NCI-H1048 (cell line): ENCODE data around the gene HTT.
"Not testable (repeated sequence)": the region's sequence is repeated elsewhere in the genome, so short reads cannot be mapped to it uniquely, and the experiment has no call there.

ENCODE experiments used
- DNase-seq: peaks from one replicate; lab custom pipeline; 2025; lab: John Stamatoyannopoulos, UW

The HTT gene

DNA sequence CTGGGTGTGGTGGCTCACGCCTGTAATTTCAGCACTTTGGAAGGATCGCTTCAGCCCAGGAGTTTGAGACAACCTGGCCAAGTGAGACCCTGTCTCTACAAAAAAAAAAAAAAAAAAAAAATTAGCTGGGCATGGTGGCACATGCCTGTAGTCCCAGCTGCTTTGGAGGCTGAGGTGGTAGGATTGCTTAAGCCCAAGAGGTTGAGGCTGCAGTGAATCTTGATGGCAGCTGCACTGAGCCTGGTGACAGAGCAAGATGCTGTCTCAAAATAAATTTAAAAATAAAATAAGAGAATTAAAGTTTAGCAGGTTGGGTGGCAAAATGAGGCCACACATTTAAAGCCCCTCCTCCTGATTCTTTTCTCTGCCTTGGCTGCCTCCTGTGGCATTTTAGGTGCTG lies 47.1 kb downstream of the HTT start:
- DNase-seq: no peak

DNA sequence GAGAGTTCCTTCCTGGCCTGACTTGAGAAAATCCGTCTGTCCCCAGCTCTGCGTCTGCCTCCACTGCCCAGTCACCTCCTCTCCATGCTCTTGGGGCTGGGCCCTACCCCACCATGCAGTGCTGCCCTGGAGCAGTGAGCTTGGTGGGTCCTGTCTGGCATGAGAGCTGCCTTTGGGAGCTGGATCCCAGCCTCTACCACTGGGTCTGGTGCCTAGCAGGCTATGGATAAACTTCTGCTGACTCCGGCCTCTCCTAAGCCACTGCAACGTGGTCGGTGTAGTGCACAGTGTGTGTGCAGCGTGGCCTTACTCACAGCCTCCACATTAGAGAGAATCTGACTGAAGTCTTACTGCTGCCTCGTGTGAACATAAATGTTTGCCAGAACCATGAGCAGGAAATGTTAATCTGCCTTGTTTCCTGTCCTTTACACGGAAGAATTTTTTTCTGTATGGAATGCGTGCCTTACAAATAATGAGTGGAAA lies 47.6 kb downstream of the HTT start:
- DNase-seq: no peak

DNA sequence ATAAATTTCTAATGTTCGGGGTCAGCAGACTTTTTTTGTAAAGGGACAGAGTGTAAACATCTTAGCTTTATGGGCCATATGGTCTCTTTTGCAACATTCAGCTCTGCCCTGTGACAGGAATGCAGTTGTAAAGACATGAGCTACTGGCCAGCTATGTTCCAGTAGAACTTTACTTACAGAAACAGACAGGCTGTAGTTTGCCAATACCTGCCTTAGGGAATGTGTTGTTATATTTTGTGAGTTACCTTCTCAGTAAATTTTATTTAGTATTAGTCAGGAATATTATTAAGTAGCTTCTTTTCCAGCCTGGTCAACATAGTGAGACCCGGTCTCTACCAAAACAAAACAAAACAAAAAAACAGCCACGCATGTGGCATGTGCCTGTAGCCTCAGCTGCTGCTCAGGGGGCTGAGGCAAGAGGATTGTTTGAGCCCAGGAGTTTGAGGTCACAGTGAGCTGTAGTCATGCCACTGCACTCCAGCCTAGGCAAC lies 48.7 kb downstream of the HTT start:
- no peak for DNase-seq

GRCh38 chr4:3124070-3124767 lies 49.7 kb downstream of the HTT start:
- no peak for DNase-seq

DNA sequence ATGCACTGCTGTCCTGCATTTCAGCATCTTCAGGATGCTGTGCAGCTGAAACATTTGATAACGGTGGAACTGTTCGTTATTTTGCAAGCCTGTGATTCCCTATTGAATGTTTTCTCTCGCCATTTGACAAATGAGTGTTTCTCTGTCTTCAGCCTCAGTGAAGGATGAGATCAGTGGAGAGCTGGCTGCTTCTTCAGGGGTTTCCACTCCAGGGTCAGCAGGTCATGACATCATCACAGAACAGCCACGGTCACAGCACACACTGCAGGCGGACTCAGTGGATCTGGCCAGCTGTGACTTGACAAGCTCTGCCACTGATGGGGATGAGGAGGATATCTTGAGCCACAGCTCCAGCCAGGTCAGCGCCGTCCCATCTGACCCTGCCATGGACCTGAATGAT lies 52.6 kb downstream of the HTT start:
- no peak for DNase-seq

DNA sequence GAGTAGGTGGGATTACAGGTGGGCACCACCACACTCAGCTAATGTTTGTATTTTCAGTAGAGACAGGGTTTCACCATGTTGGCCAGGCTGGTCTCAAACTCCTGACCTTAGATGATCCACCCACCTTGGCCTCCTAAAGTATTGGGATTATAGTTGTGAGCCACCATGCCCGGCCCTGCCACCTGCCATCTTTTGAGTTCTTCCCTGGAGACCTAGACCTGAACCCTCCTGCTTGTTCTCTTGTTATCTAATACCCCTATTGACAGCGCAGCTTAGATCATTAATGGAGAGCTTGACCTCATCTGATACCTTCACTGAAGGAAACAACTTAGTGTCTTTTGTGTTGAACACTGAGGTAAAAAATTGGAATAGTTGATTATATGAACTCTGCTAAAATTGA lies 53.6 kb downstream of the HTT start:
- no peak for DNase-seq

GRCh38 chr4:3128976-3129375 lies 54.5 kb downstream of the HTT start:
- DNase-seq: no peak

DNA sequence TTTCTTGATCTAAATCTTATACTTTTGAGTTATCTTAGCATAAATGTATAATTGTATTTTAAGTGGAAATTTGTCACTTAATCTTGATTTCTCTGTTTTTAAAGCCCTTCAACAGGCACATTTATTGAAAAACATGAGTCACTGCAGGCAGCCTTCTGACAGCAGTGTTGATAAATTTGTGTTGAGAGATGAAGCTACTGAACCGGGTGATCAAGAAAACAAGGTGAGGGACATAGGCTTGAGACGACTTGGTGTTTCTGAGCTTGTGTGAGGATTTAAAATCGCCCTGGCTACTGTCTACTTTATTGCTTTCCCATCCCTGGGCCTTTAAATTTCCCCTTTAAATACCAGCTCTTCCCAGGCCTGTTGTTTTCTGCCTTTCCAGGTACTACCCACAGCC lies 55.7 kb downstream of the HTT start:
- no peak for DNase-seq

GRCh38 chr4:3130826-3131225 lies 56.3 kb downstream of the HTT start:
- DNase-seq: no peak

- no peak for DNase-seq
These were observed 59.7 kb downstream of the HTT start for GRCh38 chr4:3134201-3134600.

- no peak for DNase-seq
These were observed 60.9 kb downstream of the HTT start for GRCh38 chr4:3135155-3136011.

DNA sequence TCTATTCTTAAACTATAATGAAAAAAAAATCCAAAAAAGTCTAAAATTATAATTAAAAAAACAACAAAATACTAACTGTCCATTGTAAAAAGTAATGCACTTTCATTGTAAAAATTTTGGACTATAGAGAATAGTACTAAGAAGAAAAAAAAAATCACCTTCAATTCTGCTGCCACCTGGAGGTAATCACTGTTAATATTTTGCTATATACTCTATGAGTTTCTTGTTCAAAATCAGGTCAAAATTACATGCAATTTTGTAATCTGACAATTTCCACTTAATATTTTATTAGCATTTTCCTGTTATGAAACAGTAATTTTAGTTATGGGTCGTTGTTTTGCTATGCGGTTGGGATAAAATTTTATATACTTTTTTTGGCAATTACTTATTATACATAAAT lies 62.0 kb downstream of the HTT start:
- DNase-seq: no peak

GRCh38 chr4:3137908-3138307 lies 63.4 kb downstream of the HTT start:
- no peak for DNase-seq

GRCh38 chr4:3145234-3145924 lies 70.9 kb downstream of the HTT start:
- no peak for DNase-seq

DNA sequence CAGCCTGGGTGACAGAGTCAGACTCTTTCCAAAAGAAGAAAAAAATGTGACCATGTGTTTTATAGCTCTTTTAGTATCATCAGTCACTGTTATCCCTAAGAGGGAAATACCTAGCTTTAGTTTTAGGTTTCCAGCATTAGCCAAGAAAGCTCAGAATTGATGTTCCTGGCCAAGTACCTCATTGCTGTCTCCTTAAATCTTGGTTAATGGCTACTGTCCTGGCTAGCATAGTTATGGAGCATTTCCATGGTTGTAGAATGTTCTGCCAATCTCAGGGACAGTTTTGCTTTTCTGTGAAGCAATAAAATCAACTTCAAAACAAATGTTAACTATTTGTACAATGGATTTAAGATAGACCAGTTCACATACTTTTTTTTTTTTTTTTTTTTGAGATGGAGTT lies 74.4 kb downstream of the HTT start:
- DNase-seq: no peak

- DNase-seq: not testable (repeated sequence)
These were observed 76.8 kb downstream of the HTT start for GRCh38 chr4:3151238-3151637.

DNA sequence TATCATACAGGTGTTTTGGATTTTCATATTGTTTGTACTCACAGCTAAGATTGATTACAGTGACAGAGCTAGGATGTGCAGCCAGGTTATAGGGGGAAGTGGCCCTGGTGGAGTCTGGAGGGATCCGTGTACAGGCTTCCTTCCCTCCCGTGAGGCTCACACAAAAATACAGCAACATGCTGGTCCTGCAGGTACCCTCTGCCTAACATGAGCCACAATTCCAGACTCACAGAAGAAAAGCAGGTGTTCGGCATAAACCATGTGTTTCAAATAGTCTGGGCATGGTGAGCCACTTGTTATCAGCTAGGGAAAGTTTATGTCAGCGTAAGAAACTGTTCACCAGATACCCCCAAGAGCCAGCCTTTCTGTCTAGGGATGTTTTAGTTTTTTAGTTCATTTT lies 82.9 kb downstream of the HTT start:
- DNase-seq: no peak

DNA sequence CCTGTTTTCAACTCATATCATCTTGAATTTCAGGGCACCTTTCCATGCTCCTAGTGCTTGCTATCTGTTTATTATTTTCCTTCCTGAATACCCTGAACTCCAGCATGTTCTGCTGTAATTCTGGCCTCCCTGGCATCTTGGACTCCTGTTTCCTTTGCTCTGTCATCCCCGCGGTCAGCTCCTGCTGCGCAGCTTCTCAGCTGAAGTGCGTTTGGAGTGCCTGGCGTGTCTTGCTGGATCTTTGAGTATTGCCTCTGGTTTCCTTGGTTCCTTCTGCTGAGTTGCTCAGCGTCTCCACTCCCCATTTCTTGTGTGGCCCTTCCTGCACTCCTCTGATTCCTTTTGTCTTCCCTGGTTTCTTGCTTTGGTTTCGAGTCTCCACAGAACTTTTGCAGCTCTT lies 84.4 kb downstream of the HTT start:
- DNase-seq: no peak

DNA sequence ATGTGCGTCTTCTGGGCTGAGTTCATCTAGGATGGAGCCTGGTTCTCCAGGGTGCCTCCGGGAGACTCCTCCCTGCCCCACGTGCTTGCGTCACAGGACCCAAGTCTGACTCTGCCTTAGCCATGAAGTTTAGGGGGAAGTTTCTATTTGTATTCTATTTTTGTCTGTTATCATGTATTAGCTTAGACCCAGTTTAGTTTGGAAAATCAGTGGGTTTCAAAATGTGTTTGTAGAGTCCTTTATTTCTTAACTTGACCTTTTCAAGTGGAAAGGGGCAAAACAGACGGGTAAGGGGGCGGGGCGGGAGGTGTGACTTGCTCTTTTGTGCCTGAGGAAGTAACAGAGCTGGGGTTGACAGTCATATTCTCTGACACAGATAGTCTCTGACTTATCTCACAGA lies 86.0 kb downstream of the HTT start:
- no peak for DNase-seq

GRCh38 chr4:3161044-3161443 lies 86.6 kb downstream of the HTT start:
- not testable (repeated sequence) for DNase-seq

- not testable (repeated sequence) for DNase-seq
These were observed 92.0 kb downstream of the HTT start for GRCh38 chr4:3166434-3166833.

- DNase-seq: no peak
These were observed 93.5 kb downstream of the HTT start for GRCh38 chr4:3168029-3168428.
